AG04450 (cell line): ENCODE results near the gene RRN3. TPM values are rescaled to one million over a fixed set of nuclear protein-coding genes. Genes with fewer than 3 reads are reported as not detected.
"Not testable (repeated sequence)": the region's sequence is repeated elsewhere in the genome, so short reads cannot be mapped to it uniquely, and the experiment has no call there.

ENCODE experiments used
- CTCF ChIA-PET: fragments of 300-600, 350-600 bp; formaldehyde crosslinking; extraction: SDS; loops from one replicate; lab custom pipeline; 2022; ENCODE audit warnings: antibody characterized with exemption, inconsistent platforms; lab: Charles Lee
- POLR2A ChIA-PET: fragments of 350-600 bp; formaldehyde crosslinking; extraction: SDS; loops from one replicate; lab custom pipeline; 2021; ENCODE audit warnings: antibody characterized with exemption, inconsistent platforms; lab: Yijun Ruan, JAX
- DNase-seq: peaks from one replicate; pipeline ENCODE4 v3.0.0-alpha.2; 2011; ENCODE audit warnings: low read depth, low spot score
- H3K27ac ChIP-seq: one replicate; pipeline ENCODE4 v1.5.1; 2012; ENCODE audit warnings: low read depth, low read length, control low read depth
- H3K27me3 ChIP-seq: one replicate; pipeline ENCODE4 v1.6.0; 2012; ENCODE audit warnings: low read length; ENCODE audit not compliant: control insufficient read depth, insufficient read depth
- H3K4me3 ChIP-seq: 2 replicates; pipeline ENCODE4 v1.5.1; 2011; ENCODE audit warnings: mild to moderate bottlenecking, low read depth, low read length, control low read depth
- H3K9me3 ChIP-seq: 2 replicates; pipeline ENCODE4 v1.5.1; 2012; ENCODE audit warnings: low read length; ENCODE audit not compliant: control insufficient read depth, insufficient read depth
- polyA minus RNA-seq: library from RNA; depleted of rRNA, polyadenylated mRNA; stranded (reverse); fragments of >200 nt; gene quantifications from 2 replicates; pipeline ENCODE4 v1.2.3, GENCODE V29; 2011; rRNA and poly(A)+ RNA removed
- polyA plus RNA-seq: library from polyadenylated mRNA; depleted of rRNA; stranded (reverse); fragments of >200 nt; gene quantifications from 2 replicates; pipeline ENCODE4 v1.2.3, GENCODE V29; 2011; rRNA removed
- TF ChIP-seq, protein P1 (sequence below): IDR thresholded peaks from 2 replicates; pipeline ENCODE4 v1.5.1; 2011; ENCODE audit warnings: low read depth, low read length, control low read depth, inconsistent platforms

Gene RRN3
- polyA plus RNA-seq = 38.0 and 45.3 TPM in 2 replicates
- polyA minus RNA-seq = 30.7 and 35.9 TPM in 2 replicates

DNA sequence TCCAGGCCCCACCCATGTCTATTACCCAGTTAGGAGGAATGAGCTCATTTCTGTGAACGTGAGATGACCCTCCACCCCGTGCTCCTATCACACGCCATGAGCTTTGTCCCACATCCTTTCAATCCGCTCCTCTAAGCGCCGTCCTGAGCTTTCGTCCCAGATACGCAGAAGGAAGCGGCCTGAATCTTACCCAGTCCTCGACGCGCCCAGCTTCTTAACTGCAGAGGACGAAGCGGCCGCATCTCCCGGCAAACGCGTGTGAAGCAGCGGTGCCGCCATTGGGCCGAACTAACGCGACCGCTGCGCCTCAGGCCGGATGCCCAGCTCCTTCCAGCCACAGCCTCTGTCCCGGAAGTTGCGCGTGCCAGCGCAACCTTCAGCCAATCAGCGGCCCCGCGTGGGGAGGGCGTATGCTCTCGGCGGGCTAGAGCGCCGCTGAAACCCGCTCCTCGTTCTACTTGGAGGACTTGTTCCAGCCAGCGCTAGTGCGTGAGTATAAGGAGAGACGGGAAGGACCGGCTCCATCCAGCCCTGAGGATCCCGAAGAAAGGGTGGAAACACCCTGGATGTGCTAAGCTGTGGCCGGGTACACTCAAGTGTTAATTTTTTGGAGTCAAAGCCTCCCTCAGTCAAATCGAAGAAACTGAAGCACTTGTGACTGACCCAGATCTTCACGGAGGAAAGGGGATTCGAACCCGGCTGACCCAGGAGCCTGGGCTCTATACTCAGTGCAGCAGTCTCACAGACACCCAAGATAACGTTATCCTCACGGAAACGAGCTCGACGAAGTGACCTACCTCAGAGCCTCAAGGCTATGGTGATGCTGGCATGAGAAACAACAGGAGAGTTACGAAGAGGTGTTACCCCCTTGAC is at the start of gene RRN3:
TSS of gene RRN3 (minus strand) at position 318 of the 873 bp plus-strand sequence. CDS start at position 279, 39 bp downstream.
- H3K27me3 ChIP-seq, CTCF ChIA-PET: not testable (repeated sequence)

DNA sequence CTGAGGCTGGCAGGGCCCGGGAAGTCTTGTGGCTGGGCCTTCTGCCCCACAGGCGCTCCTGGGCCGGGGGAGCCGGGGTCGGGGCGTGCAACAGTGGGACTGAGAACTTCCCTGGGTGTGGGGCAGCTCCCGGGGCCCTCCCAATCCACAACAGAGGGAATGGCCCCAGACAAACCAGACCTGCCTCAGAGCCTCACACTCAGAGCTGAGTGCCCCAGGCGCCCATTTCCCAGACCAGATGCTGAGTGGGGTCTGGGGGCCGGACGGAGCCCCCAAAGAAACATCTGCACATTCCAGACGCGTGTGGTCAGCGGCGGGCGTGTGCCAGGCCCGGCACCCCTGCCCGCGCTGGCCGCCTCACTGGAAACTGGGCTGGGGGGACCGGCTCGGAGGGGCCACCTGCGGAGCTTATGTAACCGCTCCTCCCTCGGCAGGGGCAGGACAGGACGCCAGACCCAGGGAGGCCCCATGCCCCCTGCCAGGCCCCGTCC is 49.6 kb upstream of the RRN3 start:
- H3K4me3 ChIP-seq, CTCF ChIA-PET, POLR2A ChIA-PET, H3K27me3 ChIP-seq, H3K9me3 ChIP-seq, DNase-seq: not testable (repeated sequence)
- peak overlapping the region; percentile 73 for H3K27ac ChIP-seq

More for the DNA sequence above, at the start of gene RRN3:
- peak within 1 kb of the TSS; percentile 81 for H3K27ac ChIP-seq
- POLR2A ChIA-PET = interaction anchor here (0.9 to 1.4 kb wide), 3 partner anchors 14 to 51 kb away, joined by 3 to 4 read pairs (median 4); no protein-coding TSS in a partner anchor
- DNase-seq = peak; percentile 78
- not testable (repeated sequence) for H3K9me3 ChIP-seq
- H3K4me3 ChIP-seq = peak within 1 kb of the TSS; percentile 84

DNA sequence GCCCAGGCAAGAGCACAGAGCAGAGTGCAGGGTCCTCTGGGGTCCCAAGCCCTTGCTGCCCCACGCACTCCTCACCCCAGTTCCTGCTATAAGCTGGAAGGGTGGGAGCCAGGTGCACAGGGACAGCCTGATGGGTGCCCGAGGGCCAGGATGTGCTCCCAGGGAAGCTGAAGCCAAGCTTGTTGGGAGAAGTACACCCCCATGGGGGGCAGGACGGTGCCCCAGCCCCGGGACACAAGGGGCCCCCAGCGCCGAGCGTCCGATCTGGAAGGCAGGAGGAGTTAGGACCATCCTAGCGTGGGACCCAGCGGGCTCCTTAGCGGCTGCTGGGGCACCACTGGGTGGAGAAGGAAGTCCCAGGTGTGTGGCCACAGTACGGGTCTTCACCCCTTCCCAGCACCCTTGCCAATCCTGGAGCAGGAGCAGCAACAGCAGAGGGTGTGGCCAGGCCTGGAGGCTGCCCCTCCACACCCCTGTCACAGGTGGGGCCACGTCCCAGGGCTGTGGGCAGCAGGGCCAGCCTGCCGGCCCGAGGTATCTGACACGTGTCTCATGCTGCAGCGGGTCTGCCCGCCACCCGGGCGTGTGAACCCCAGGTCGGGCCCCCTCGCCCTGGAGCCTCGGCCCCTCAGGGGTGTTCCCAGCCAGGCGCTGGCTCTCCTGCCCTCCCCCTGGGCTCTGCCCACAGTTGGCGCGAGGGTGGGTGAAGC is 49.0 kb upstream of the RRN3 start:
- POLR2A ChIA-PET, H3K9me3 ChIP-seq, H3K4me3 ChIP-seq, H3K27ac ChIP-seq, H3K27me3 ChIP-seq, CTCF ChIA-PET, DNase-seq: not testable (repeated sequence)

GRCh38 chr16:15142107-15142890 is 48.2 kb upstream of the RRN3 start:
- DNase-seq, H3K4me3 ChIP-seq, H3K27me3 ChIP-seq, POLR2A ChIA-PET, CTCF ChIA-PET, H3K9me3 ChIP-seq, H3K27ac ChIP-seq: not testable (repeated sequence)

GRCh38 chr16:15141586-15141985 is 47.5 kb upstream of the RRN3 start:
- Histone ChIP-seq H3K9me3 (no peaks in the 10 kb centered on the region; the same call in 1 of the 2 replicates), H3K27ac (no peak overlapping the region), H3K4me3 (no peak overlapping the region), H3K27me3 (no peaks in the 10 kb centered on the region)
- DNase-seq = no peak
- ChIA-PET POLR2A (no interaction called here), CTCF (no interaction called here)
- TF ChIP-seq, protein P1, sequence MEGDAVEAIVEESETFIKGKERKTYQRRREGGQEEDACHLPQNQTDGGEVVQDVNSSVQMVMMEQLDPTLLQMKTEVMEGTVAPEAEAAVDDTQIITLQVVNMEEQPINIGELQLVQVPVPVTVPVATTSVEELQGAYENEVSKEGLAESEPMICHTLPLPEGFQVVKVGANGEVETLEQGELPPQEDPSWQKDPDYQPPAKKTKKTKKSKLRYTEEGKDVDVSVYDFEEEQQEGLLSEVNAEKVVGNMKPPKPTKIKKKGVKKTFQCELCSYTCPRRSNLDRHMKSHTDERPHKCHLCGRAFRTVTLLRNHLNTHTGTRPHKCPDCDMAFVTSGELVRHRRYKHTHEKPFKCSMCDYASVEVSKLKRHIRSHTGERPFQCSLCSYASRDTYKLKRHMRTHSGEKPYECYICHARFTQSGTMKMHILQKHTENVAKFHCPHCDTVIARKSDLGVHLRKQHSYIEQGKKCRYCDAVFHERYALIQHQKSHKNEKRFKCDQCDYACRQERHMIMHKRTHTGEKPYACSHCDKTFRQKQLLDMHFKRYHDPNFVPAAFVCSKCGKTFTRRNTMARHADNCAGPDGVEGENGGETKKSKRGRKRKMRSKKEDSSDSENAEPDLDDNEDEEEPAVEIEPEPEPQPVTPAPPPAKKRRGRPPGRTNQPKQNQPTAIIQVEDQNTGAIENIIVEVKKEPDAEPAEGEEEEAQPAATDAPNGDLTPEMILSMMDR = no peak

DNA sequence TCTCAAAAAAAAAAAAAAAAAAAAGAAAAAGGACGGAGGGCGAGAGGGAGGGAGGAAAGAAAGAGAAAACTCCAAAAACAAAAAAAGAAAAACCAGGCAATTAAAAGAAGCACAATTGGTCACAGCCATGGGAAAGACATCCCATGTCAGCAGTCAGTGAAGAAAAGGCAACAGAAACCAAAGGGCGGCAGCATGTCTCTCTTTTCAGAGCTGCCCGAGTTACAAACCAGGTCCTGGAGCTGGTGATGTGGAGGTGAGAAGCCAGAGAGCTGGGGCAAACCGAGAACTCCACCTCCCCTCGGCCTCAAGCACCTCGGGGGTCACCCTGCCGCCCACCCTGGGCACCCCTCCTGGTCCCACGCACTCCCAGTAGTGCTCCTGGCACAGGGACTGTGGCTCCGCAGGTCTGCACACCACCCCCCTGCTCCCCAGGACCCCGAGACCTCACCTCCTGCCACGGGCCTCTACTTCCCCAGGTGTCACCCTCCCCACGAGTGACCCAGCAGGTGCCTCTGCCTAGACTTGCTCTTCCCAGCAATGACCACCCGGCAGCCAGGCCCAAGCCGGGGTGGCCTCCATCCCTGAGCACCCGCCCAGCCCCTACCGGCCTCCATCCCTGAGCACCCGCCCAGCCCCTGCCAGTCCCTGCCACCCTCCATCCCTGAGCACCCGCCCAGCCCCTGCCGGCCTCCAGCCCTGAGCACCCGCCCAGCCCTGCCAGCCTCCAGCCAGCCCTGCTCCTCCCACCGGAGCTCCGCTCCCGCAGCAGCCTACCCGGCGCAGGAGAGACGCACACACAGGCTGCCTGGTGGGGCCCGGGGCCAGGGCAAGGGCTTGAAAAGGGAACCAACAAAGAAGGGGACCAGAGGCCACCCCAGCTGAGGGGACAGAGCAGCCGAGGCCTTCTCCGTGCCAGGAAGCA is 46.6 kb upstream of the RRN3 start:
- H3K9me3 ChIP-seq, H3K27me3 ChIP-seq, DNase-seq, CTCF ChIA-PET, POLR2A ChIA-PET, H3K27ac ChIP-seq, H3K4me3 ChIP-seq: not testable (repeated sequence)

DNA sequence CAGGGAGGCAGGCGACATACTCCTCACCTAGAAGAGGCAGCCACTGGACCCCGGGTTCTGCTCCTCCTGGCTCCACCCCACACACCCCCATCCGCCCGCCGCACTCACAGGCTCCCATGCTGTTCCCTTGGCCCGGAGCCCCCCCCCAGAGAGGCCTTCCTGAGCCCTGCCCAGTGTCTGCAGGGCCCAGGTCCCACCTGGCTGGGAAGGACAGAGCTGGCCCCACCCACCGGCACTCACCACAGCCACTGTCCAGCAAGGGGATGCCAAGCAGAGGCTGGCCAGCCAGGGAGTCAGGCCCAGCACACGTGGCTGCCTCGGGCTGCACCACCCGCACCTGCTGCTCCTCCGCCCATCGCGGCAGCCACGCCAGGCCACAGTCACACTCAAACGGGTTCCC is 43.4 kb upstream of the RRN3 start:
- H3K27me3 ChIP-seq, H3K27ac ChIP-seq, CTCF ChIA-PET, POLR2A ChIA-PET, H3K9me3 ChIP-seq, H3K4me3 ChIP-seq, DNase-seq: not testable (repeated sequence)

DNA sequence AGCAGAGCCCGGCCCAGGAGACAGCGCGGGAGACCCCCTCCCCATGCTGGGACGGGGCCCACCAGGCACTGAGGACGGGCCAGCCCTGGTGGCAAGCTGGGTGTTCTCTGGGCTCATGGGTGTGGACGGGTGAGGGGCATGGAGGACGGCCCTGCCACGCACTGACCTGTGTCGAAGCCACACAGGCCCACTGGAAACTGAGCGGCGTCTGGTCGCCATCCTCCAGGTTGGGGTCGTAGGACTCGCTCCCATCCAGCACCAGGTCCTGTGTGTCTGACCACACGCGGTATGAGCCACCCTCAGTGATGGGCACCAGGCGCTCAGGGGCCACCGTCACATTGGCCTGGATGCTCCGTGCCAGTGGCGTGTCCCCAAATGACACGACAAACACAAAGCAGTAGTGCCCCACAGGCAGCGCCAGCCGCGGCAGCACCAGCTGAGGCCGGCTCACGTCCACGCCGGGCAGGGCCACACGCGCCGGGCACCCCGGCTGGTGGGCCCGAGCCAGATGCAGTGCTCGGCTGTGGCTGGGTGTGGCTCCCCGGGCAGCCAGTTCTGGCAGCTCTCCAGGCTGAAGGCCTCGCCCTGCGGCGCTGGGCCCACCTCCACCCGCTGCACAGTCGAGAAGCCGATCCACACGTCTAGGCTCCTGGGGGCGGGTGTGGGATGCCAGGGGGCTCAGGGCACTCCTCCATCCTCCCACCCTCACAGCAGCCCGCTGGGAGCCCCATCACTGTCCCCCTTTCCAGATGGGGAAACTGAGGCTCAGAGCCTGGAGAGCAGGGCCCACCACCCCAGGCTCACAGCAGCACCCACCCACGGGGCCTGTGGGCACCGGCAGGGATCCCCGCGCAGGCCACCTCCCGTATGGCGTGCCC is 41.6 kb upstream of the RRN3 start:
- H3K27me3 ChIP-seq, H3K27ac ChIP-seq, POLR2A ChIA-PET, CTCF ChIA-PET, H3K4me3 ChIP-seq, H3K9me3 ChIP-seq, DNase-seq: not testable (repeated sequence)
